HG03565 (cell line): ENCODE data around the gene MEI1.
A peak's percentile ranks its signal among the peaks of the same experiment; 100 is the strongest.

Experiments used
- ATAC-seq: cut with Tn5 transposase; IDR thresholded peaks from one replicate; pipeline ENCODE4 v1.9.1; 2021; ENCODE audit warnings: mild to moderate bottlenecking, moderate library complexity; ENCODE audit not compliant: unreplicated experiment

Gene MEI1

DNA sequence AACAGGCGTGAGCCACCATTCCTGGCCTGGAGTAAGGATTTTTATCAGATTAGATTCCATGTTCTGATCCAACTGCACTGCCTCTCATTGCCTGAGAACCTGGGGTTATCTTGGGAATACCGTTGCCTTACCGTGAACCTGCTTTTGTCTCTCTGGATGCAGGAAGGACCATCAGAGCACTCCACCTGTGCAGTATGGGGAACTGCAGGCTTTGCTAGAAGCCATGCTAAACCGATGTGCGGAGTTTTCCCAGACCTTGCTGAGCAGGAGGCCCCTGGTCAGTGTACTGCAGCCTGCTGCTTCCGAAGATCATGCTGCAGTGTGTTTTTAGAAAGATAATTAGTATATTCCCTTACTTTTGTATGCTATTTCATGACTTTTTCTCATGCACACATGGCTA lies 43.6 kb downstream of the MEI1 start:
- ATAC-seq: no peak

DNA sequence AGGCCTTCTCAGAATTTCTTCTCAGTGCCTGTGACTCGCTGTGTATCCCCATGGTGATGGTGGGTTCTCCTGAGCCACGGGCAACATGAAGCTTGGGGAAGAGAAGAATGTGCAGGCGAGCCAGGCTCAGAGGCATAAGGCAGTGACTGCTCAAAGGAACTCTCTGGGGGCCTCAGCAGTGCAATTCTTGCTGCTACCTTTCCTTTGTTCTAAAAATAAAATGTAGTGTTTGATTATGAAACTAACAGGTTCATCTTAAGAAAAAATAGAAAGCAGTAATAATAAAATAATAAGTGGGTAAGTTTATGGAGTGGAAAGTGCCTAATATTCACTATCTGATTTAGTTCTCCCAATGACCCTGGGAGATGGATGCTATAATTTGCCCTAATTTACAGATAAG lies 46.7 kb downstream of the MEI1 start:
- no peak for ATAC-seq

DNA sequence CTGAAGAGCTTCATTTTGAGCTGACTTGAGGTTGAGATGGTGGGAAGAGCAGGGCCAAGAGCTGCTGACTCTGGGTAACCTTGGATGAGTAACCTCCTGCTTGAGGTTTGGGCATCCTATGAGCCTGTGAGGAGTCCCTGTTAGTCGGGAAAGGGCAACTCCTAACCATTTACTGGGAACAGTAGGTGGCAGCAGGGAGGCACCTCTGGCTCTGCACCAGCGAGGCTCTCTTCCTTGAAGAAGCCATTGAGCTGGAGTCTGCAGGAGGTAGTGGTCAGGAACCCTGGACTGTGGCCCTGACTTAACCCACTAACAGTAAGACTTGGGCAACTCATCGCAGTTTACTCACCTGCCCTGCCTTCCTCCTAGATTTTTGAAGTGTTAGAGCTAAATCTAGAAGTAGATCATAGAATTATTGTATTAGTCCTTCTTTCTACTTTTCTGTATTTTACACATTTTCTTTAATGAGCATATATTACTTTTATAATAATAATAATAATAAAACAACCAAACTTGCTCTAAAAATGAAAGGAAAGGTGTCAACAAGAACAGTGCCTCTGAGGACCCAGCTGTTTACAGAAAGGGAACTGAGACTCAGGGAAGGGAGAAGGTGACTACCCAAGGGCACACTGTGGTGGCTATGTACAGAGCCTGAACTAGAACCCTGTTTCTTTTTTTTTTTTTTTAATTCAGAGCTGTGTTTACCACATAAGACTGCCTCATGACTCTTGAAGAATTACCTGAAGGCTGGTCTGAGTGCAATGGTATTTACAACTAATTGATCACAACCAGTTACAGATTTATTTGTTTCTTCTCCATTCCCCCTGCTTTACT lies 47.5 kb downstream of the MEI1 start:
- no peak for ATAC-seq

DNA sequence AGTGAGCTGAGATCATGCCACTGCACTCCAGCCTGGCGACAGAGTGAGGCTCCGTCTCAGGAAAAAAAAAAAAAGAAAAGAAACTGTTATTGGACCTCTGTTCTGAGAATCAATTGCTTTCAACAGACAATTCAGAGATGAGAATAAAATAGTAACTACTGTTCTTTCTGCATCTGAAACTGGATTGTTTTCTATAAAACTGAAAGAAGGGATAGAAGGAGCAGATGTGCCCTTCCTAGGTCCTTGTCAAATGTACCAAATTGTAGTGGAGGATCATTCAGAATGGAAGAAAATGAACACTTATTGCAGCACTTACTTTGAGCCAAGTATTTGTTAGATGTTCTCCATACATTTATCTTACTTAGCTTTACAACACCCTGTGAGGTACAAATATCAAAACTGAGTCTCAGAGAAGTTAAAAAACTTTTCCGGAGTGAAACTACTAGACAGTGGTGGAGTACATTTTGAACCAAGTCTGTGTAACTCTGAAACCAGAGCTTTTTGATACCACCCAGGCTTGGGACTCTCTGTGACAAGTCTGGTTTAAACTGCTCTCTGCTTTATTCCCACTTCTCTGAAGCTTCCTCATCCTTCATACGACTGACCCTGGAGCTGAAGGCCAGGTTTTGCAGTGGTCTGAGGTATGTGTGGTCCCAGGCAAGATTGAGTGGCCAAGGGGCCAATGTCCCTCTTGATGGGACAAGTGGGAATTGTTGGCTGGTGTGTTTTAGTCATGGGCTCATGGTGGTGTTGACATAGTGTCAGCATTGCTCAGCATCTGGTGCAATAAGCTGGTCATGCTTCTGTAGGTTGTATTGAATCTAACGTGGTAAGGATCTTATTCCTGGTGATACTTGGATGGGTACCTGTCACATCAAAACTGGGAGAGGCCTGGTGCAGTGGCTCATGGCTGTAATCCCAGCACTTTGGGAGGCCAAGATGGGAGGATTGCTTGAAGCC lies 53.0 kb downstream of the MEI1 start:
- no peak for ATAC-seq

DNA sequence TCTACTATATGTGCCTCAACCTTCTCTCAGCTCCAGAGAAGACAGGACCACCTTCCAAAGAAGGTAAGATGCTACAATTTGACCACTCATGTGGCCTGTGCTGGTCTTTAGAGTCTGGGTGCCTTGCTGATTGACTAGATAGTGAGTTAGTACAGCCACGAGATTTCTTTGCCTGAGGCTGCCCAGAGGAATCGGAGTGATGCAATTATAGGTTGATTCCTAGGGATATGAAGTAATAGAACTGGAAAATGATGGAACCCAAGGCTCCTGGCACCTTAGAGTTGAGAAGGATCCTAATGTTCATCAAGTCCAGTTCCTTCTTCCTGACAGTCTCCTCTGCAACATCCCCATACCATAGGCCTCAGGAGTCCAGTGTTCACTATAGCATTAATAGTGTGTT lies 54.7 kb downstream of the MEI1 start:
- no peak for ATAC-seq

DNA sequence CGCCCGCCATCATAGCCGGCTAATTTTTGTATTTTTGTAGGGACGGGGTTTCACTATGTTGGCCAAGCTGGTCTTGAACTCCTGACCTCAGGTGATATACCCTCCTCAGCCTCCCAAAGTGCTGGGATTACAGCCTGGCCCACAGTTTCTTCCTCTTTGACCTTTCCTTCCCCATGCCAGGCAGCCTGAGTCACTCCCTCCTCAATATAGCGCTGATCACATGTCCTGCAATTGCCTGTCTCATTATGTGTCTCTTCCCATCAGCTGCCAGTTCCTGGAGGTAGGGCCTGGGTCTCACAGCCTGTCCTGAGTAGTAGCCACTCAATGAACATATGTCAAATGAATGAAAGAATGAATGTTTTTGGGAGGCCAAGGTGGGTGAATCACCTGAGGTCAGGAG lies 58.2 kb downstream of the MEI1 start:
- ATAC-seq: no peak

DNA sequence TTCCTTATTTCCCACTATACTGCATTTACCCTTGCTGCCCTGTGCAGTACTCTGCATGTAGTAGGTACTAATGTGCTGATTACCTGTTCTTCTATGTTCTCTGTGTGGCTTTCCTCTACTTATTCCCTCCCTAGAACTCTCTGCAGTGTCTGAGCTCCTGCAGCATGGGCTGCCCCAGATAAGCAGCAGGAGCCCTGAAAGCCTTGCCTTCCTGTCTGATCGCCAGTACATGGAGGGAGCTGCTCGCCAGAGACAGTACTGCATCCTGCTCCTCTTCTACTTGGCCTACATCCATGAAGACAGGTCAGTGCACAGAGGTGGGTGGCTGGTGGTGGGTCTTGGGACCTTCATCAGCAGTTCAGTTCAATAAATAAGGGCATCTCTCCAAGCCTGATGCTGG lies 58.9 kb downstream of the MEI1 start:
- no peak for ATAC-seq

DNA sequence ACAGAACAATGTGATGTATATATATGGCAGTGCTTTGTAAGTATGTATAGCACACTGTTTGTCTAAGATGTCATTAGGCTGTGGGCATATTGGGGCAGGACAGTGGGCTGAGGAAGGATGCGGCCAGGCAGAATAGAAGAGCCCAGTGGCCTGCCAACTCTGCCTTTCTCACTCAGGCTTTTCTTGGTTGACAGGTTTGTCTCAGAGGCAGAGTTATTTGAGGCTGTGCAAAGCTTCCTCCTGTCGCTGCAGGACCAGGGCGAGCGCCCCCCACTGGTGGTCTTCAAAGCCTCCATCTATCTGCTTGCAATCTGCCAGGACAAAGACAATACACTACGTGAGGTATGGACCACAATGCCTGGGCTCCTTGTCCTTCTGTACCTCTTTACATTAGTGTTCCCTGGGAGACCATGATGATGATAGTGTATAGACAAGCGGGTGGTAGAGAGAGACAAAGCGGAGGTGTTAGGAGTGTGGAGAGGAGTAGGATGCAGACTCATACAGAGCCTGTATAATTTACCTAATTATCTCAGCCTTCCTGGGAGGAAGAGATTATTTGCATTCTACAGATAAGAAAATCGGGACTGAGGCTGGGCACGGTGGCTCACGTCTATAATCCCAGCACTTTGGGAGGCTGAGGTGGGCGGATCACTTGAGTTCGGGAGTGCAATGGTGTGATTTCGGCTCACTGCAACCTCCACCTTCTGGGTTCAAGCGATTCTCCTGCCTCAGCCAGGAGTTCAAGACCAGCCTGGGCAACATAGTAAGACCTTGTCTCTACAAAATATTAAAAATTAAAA lies 63.9 kb downstream of the MEI1 start:
- ATAC-seq: no peak

DNA sequence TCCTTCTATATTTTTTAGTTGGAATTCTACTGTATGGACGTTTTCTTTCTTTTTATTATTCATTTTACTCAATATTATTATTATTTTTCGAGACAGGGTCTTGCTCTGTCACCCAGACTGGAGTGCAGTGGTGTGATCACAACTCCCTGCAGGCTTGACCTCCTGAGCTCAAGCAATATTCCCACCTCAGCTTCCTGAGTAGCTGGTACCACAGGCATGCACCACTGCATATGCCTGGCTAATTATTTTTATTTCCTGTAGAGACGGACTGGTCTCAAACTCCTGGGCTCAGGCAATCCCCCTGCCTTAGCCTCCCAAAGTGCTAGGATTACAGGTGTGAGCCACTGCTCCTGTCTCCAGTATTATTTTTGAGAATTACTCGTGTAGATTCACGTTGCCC lies 67.2 kb downstream of the MEI1 start:
- ATAC-seq: no peak

DNA sequence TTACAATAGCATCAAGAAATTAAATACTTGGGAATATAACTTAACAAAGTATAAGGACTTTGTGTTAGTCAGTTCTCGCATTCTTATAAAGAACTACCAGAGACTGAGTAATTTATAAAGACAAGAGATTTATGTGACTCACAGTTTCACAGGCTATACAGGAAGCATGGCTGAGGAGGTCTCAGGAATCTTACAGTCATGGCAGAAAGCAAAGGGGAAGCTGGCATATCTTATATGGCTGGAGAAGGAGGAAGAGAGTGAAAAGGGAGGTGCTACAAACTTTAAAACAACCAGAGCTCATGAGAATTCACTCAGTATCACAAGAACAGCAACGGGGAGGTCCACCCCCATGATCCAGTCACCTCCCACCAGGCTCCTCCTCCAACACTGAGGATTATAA lies 69.1 kb downstream of the MEI1 start:
- no peak for ATAC-seq

DNA sequence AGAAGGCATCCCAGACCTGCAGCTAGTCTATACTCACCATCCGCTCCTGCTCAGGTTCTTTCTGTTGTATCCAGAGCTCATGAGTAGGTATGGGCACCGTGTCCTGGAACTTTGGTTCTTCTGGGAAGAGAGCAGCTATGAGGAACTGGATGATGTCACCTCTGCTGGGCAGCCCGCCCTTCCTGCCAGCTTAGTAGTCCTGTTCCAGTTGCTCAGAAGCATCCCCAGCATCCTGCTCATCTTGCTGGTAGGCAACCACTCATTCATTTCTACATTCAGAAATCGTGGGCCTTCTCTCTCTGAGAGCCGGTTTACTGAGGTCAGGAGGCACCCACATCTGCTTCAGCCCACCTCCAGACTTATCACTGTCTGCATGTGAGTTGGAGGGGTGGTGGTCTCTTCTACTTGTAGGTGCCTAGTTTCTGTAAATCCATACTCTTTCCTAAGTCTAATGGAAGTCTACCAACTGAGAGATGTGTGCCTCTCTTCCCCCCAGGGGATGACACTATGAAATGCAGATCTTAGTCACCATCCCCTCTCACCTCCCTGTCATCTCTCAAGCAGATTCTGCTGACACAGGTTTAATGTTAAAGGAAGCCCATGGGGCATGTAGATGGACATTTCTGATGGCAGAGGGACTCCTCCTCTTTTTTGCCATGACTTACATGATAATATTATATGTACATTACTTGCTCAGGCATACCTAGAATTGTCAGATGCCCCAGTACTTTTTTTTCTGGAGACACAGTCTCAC lies 71.6 kb downstream of the MEI1 start:
- no peak for ATAC-seq

DNA sequence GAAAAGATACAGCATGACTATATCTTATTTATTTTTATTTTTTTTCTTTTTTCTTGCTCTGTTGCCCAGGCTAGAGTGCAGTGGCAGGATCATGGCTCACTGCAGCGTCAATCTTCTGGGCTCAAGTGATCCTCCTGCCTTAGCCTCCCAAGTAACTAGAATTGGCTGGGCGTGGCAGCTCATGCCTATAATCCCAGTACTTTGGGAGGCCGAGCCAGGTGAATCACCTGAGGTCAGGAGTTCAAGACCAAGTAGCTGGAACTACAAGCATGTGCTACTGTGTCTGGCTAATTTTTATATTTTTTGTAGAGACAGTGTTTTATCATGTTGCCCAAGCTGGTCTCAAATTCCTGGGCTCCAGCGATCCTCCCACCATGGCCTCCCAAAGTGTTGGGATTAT lies 72.9 kb downstream of the MEI1 start:
- ATAC-seq: no peak

DNA sequence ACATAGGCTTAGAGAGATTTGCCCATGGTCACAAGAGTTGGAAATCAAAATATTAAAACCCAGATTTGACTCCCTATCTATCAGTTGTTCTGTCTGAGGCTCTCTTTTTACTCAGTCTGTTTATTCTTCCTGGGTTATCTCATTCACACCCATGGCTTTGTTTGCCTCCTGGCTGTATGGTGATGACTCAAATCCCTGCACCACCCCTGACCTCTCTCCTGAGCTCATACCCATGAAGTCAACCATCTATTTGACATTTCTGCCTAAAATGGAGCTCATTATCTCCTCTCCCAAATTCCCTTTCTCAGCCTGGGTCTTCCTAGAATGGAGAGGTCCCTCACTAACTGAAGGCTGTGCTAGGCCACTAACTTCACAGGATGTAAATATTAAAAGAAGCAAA lies 73.3 kb downstream of the MEI1 start:
- ATAC-seq: no peak

DNA sequence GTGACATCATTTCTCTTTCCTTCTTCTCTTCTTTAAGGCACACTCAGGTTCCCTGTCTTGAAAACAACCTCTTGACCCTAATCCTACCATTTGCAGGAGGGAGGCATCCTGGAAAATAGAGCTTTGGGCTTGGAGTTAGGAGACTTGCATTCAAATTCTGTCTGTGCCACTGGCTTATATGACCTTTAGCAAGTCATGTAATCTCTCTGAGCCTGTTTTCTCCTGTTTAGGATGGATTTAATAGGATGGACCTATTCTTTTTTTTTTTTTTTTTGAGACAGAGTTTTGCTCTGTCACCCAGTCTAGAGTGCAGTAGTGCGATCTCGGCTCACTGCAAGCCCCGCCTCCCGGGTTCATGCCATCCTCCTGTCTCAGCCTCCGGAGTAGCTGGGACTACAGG lies 76.0 kb downstream of the MEI1 start:
- no peak for ATAC-seq

DNA sequence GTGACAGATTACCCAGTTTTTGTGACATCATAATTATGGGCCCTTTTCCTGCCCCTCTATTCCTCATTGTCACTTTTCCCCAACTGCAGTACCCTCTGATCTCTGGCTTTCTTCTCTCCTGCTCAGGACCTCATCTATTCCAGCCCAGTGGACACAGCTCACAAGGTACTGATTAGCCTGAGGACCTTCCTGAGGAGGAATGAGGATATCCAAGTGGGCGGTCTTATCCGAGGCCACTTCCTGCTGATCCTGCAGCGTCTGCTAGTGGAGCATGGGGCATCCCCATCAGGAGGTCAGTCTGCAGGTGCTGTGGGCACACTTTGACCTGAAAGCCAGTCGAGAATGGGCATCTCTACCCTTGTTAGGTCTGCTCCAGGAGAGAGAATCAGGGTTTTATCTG lies 76.7 kb downstream of the MEI1 start:
- no peak for ATAC-seq

DNA sequence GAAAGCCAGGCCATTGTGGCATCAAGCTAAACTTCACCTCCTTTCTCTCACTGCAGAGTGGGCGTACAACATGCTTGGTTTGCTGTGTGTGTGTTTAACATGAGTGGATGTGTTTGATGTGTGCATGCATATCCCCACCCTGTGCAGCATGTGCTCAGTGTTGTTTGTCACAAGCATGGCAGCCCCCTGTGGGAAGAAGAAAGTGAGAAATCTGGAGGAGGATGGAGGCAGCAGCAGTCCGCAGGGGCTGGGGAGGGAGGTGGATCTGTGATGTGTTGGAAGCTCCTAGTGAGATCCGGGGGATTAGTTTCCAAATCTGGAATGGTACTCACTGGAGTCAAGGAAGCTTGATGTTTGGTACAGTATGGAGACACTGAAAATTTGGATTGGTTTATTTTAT lies 77.1 kb downstream of the MEI1 start:
- ATAC-seq: no peak

DNA sequence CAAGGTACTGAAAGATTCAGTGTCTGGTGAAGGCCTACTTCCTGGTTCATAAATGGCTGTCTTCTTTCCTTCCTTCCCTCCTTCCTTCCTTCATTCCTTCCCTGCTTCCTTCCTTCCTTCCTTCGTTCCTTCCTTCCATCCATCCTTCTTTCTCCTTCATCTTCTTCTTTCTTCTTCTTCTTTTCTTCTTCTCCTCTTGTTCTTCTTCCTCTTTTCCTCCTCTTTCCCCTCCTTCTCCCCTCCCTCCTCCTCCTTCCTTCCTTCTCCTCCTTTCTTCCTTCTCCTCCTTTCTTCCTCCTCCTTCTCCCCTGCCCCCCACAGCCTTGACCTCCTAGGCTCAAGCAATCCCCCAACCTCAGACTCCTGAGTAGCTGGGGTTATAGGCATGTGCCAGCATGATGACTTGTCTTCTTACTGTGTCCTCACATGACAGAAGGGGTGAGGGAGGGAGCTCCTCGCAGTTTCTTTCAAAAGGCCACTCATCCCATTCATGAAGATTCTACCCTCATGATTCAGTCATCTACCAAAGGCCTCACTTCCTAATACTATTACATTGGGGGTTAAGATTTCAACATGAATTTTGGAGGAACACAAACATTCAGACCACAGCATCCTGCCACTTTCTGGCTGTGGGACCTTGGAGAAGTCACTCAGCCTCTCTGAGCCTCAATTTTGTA lies 78.6 kb downstream of the MEI1 start:
- no peak for ATAC-seq

DNA sequence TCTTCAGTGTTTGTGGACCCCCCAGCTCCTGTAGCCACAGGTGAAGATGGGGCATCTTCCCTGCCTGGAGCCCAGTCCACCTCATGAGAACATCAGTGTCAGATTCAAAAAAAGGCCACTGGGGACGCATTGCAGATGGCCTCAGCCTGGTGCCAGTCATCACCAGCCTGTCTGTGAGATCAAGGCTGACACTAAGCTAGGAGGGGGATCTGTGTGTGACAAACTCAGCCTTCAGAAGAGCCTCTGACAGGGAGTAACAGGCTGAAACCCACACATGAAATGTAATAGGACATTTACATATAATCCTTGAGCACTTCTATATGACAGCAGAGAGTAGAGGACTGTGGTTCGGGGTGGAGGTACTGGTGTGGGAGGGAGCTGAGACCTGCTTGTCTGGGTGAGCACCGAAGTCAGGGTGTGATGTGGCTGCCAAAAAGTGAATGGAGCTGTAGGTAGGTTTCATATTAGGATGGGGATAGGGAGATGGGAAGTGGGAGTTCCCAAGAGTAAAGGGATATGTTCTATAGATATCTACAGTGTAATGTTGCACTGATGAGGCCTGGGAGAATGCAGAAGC lies 80.7 kb downstream of the MEI1 start:
- ATAC-seq: no peak

DNA sequence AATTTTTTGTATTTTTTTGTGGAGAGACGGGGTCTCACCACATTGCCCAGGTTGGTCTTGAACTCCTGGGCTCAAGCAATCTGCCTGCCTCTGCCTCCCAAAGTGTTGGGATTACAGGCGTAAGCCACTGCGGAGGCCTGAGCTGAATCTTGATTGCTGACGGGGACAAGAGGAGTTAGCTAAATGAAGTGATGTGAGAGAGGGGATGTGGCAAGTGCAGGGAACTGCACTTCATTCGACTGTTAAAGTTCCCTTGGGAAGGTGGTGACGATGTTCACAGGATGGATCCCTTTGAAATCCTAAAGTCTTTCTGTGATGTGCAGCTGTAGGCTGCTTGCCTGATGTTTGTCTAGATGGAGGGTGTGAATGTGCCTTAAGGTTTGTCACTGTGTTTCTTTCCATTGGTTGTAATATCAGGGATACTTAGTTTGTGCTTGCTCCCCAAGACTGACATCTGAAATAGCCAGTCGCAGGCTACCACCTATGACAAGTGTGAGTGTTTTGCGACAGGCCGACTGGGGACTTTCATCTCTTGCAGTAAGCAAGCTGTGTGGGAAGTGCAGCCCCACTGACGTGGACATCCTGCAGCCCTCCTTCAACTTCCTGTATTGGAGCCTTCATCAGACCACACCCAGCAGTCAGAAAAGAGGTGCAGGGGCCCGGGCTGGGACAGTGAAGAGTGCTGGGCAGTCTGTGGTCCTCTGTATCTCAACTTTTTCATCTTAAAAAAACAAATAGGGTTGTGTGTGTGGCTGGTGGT lies 81.6 kb downstream of the MEI1 start:
- ATAC-seq: peak; percentile 82
